Urinary bladder (tissue), 4 donors: ENCODE data around the gene EMSY. TPM values are rescaled to one million over a fixed set of nuclear protein-coding genes. Genes with fewer than 3 reads are reported as not detected.

Source experiments
- DNase-seq: peaks from one replicate; pipeline ENCODE4 v3.0.0-alpha.2; 2015; ENCODE audit errors: extremely low spot score
- H3K27ac ChIP-seq: one replicate; pipeline ENCODE4 v1.5.1; 2013; ENCODE audit warnings: low read depth, mild to moderate bottlenecking, moderate library complexity
- H3K36me3 ChIP-seq: one replicate; pipeline ENCODE4 v1.6.1; 2013; ENCODE audit warnings: mild to moderate bottlenecking, moderate library complexity; ENCODE audit not compliant: insufficient read depth
- H3K4me1 ChIP-seq: one replicate; pipeline ENCODE4 v1.6.1; 2013; ENCODE audit warnings: mild to moderate bottlenecking, moderate library complexity; ENCODE audit not compliant: insufficient read depth
- H3K4me3 ChIP-seq: one replicate; pipeline ENCODE4 v1.5.1; 2013; ENCODE audit warnings: low read depth, low read length
- WGBS: extraction: QIAGEN DNeasy Blood & Tissue Kit; methylation state at CpG from one replicate; pipeline ENCODE4 v1.1.7; 2013; 5-methylcytosine and 5-hydroxymethylcytosine counted together
- polyA plus RNA-seq: library from polyadenylated mRNA; stranded (reverse); fragments of 200-250 nt; gene quantifications from one replicate; pipeline ENCODE4 v1.2.3, GENCODE V29; 2013
- total RNA-seq: library from RNA; depleted of rRNA; stranded (reverse); fragments of >200 nt; gene quantifications from one replicate; pipeline ENCODE4 v1.2.3, GENCODE V29; 2014
- donor health status: healthy with polysubstance abuse.
- donor health status: healthy.

EMSY gene
- total and polyA plus RNA-seq, 2 donors, result 13.3 to 45.4 TPM

- WGBS, result 93% methylated on average over 3 of the region's 3 CpGs
- Histone ChIP-seq H3K36me3 (no peaks in the 10 kb centered on the region), H3K4me3 (no peak overlapping the region), H3K27ac (no peak overlapping the region), H3K4me1 (no peaks in the 10 kb centered on the region)
- DNase-seq, result no peak
Measured at GRCh38 chr11:76513654-76514034, 68.8 kb downstream of the EMSY start.

DNA sequence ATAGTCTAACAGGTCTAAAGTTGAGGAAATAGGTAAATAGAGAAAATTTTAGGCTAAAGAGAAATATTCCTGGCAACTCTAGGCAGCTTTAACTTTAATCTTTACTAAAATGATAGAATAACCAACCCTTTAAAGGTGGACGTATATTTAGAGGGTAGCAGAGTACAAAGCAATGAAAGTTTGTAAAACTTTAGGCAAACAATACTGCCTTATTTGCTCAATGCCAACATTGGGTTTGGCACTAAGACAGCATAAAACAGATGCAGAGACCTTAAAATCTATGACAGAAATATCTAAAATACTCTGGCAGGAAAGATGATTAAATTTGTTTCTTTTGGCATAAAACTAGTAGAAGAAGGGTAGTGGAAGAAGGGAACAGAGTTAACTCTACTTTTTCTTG, 70.7 kb downstream of the EMSY start:
- no peak overlapping the region for H3K4me3 ChIP-seq
- no peaks in the 10 kb centered on the region for H3K36me3 ChIP-seq
- H3K27ac ChIP-seq, result no peak overlapping the region
- no peak for DNase-seq
- 94% methylated on average over 1 of the region's 1 CpG for WGBS
- no peaks in the 10 kb centered on the region for H3K4me1 ChIP-seq

- 51% methylated on average over 5 of the region's 5 CpGs for WGBS
- DNase-seq, result no peak
- Histone ChIP-seq H3K36me3 (no peaks in the 10 kb centered on the region), H3K4me3 (no peak overlapping the region), H3K27ac (no peak overlapping the region), H3K4me1 (no peaks in the 10 kb centered on the region)
Measured at GRCh38 chr11:76523147-76523546, 78.3 kb downstream of the EMSY start.

GRCh38 chr11:76523786-76524436, 79.1 kb downstream of the EMSY start:
- Histone ChIP-seq H3K27ac (no peak overlapping the region), H3K4me3 (no peak overlapping the region), H3K4me1 (no peaks in the 10 kb centered on the region), H3K36me3 (no peaks in the 10 kb centered on the region)
- WGBS, result 97% methylated on average over 2 of the region's 2 CpGs
- DNase-seq, result no peak

DNA sequence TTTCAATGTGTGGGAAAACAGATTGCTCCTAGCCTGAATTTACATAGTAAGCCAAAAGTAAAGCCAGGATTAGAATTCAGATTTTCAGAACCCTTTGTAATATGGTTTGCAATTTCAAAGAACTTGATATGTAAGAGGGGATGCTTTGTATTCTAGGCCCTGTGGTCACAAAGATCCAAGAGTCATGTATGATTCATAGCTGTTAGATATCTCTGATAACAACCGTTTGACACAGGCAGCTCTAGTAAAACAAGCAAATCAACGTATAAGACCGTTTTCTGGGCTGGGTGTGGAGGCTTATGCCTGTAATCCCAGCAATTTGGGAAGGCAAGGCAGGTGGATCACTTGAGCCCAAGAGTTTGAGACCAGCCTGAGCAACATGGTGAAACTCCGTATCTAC, 79.6 kb downstream of the EMSY start:
- H3K4me1 ChIP-seq, result no peaks in the 10 kb centered on the region
- no peaks in the 10 kb centered on the region for H3K36me3 ChIP-seq

GRCh38 chr11:76524919-76525318, 80.1 kb downstream of the EMSY start:
- Histone ChIP-seq H3K27ac (no peak overlapping the region), H3K4me3 (no peak overlapping the region), H3K4me1 (no peaks in the 10 kb centered on the region), H3K36me3 (no peaks in the 10 kb centered on the region)
- WGBS, result 95% methylated on average over 1 of the region's 1 CpG
- DNase-seq, result no peak

More for the DNA sequence above, 79.6 kb downstream of the EMSY start:
- DNase-seq, result no peak
- 52% methylated on average over 4 of the region's 4 CpGs for WGBS
- H3K4me3 ChIP-seq, result no peak overlapping the region
- H3K27ac ChIP-seq, result no peak overlapping the region

- no peak overlapping the region for H3K27ac ChIP-seq
- DNase-seq, result no peak
- H3K4me3 ChIP-seq, result no peak overlapping the region
- no peaks in the 10 kb centered on the region for H3K36me3 ChIP-seq
- 63% methylated on average over 2 of the region's 2 CpGs for WGBS
- no peaks in the 10 kb centered on the region for H3K4me1 ChIP-seq
Measured at GRCh38 chr11:76526878-76527277, 82.1 kb downstream of the EMSY start.

GRCh38 chr11:76542436-76542835, 97.6 kb downstream of the EMSY start:
- no peak for DNase-seq
- Histone ChIP-seq H3K4me3 (no peak overlapping the region), H3K27ac (no peak overlapping the region), H3K4me1 (no peaks in the 10 kb centered on the region), H3K36me3 (no peaks in the 10 kb centered on the region)
- WGBS, result 85% methylated on average over 2 of the region's 2 CpGs

DNA sequence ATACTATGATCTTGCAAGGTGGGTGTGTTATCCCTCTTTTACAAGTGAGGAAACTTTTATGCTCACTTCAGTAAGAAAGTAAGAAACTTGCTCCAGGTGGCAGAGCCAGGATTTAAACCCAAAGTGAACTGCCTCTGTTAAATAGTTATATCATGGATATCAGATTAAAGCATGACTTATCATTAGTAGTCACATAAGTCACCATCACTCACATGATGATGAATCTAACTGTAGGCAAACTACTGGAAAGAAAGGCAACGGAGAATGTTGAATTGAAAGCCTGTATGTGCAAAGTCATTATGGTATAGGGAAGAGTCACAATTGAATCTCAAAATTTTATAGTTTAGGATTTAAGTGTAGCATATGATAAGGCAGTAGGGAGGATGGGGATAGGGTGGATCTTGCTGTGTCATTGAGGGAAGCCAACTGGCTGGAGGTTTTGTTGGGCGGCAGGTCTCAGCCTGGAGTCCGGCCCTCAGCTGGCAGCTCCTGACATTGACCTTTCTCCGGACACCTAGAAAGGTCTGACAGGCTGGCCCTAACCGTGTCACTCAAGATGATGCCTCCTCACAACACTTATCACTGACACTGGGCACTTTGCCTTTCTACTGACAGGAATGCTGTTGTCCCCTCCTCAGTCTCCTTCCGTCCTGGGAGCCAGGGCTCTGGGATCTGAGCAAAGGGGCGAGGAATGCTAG, 98.3 kb downstream of the EMSY start:
- no peaks in the 10 kb centered on the region for H3K4me1 ChIP-seq
- H3K36me3 ChIP-seq, result no peaks in the 10 kb centered on the region
- 93% methylated on average over 7 of the region's 7 CpGs for WGBS
- H3K27ac ChIP-seq, result no peak overlapping the region
- no peak for DNase-seq
- no peak overlapping the region for H3K4me3 ChIP-seq

GRCh38 chr11:76550781-76551180, 106.0 kb downstream of the EMSY start:
- peaks cover 2% of the 10 kb centered on the region for H3K36me3 ChIP-seq
- H3K27ac ChIP-seq, result no peak overlapping the region
- H3K4me1 ChIP-seq, result no peaks in the 10 kb centered on the region
- no peak for DNase-seq
- no peak overlapping the region for H3K4me3 ChIP-seq
- WGBS, result 55% methylated on average over 7 of the region's 7 CpGs

DNA sequence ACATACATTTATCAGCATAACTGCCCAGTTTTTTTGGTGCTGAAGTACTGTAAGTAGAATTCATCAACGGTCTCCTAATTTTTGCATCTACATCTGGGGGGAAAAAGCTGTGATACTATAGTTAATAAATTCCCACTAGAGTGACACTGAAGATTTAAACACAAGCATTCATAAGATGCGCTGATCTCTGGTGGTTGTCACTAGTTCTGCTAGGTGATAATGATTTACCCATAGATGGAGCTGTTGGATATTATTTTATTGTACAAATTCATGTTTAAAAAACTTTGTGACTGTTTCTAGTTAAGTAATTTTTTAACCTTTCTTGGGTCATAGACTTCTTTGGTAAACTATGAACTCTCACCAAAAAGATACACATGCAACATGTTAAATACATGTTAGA, 106.6 kb downstream of the EMSY start:
- Histone ChIP-seq H3K4me1 (no peaks in the 10 kb centered on the region), H3K36me3 (peaks cover 2% of the 10 kb centered on the region), H3K27ac (no peak overlapping the region), H3K4me3 (no peak overlapping the region)
- no peak for DNase-seq
- 70% methylated on average over 2 of the region's 2 CpGs for WGBS

DNA sequence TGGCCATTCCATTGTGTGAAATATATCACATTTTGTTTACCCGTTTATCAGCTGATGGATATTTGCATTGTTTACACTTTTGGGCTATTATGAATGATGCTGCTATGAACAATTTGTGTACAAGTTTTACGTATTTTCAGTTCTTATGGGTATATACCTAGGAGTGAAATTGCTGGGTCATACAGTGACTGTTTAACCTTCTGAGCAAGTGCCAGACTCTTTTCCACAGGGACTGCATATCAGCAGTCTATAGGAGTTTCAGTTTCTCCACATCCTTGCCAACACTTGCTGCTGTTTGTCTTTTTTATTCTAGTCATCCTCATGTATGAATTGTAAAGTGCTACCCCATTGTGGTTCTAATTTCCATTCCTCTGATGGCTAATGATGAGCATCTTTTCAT, 108.2 kb downstream of the EMSY start:
- no peak overlapping the region for H3K27ac ChIP-seq
- H3K4me3 ChIP-seq, result no peak overlapping the region
- 96% methylated on average over 2 of the region's 2 CpGs for WGBS
- H3K36me3 ChIP-seq, result peaks cover 2% of the 10 kb centered on the region
- H3K4me1 ChIP-seq, result no peaks in the 10 kb centered on the region
- DNase-seq, result no peak

DNA sequence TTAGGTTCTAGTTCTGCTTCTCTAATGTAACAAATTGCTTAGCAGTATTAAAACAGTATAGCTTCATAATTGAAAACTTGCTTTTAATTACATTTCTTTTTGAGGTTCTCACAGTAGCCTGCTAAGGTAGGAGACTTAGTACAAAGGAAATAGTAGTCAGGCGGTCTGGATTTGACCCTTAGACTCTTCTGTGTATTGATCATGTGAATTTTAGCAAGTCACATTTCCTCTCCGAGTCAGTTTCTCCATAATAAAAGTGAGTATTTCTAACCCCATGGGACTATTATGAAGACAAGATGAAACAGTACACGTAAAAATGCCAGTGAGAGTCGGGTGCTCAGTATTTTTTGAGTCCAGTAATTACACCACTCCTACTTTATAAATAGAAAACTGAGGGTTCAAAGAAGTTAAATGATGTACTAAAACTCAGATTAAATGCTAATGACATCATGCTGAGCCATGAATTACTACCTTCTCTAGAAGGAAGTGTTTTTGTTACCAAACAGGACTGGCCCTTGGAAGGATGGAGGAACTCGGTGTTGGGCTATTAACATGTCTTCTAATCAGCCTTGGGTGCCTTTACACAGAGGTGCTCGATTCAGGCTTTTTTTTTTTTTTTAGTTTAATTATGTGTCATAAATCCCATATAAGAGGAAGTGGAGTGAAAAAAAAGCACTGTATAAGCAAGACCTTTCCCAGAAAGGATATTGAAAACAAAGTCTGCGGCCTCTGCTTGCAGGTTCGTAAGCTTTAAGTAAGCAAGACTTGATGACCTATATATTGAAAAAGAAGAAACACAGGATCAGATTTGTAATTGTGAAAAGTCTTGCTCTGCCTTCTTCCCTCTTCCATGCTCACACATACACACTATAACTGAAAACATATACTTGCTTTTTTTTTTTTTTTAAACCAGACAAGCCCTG, 109.0 kb downstream of the EMSY start:
- no peaks in the 10 kb centered on the region for H3K4me1 ChIP-seq
- 57% methylated on average over 8 of the region's 8 CpGs for whole genome bisulfite sequencing
- no peak overlapping the region for H3K4me3 ChIP-seq

GRCh38 chr11:76554767-76555166, 109.9 kb downstream of the EMSY start:
- WGBS, result 84% methylated on average over 6 of the region's 6 CpGs
- no peak for DNase-seq
- no peaks in the 10 kb centered on the region for H3K4me1 ChIP-seq
- no peak overlapping the region for H3K4me3 ChIP-seq
- H3K36me3 ChIP-seq, result peaks cover 2% of the 10 kb centered on the region
- no peak overlapping the region for H3K27ac ChIP-seq

More for the DNA sequence above, 109.0 kb downstream of the EMSY start:
- Histone ChIP-seq H3K36me3 (peaks cover 2% of the 10 kb centered on the region), H3K27ac (no peak overlapping the region)
- no peak for DNase-seq
